Nephron (organoid): ENCODE data around the gene EPHA4.

Experiments used
- H3K27ac Mint-ChIP-seq, 3 experiments: 2 replicates each; pipeline ENCODE4 v1.8.0; 2020; ENCODE audit warnings: mixed read lengths in 3 of 3, mild to moderate bottlenecking in 2 of 3, moderate library complexity in 1 of 3
- H3K27me3 Mint-ChIP-seq: 2 replicates; pipeline ENCODE4 v1.8.0; 2021; ENCODE audit warnings: low read depth, mild to moderate bottlenecking, moderate library complexity, mixed read lengths
- H3K36me3 Mint-ChIP-seq: 2 replicates; pipeline ENCODE4 v1.8.0; 2020; ENCODE audit warnings: low read depth, mixed read lengths
- H3K4me1 Mint-ChIP-seq: 2 replicates; pipeline ENCODE4 v1.8.0; 2020; ENCODE audit warnings: mixed read lengths
- H3K4me3 Mint-ChIP-seq, 3 experiments: 2 replicates each; pipeline ENCODE4 v1.8.0; 2020; ENCODE audit warnings: mild to moderate bottlenecking in 3 of 3, mixed read lengths in 3 of 3, moderate library complexity in 2 of 3
- H3K9me3 Mint-ChIP-seq: 2 replicates; pipeline ENCODE4 v1.8.0; 2020; ENCODE audit warnings: mixed read lengths
- CTCF ChIP-seq, 3 experiments: fragments of 200-600 bp; sonication (generic); IDR thresholded peaks; one replicate each; pipeline ENCODE4 v1.5.0; 2021; ENCODE audit warnings: antibody characterized with exemption in 3 of 3; ENCODE audit not compliant: unreplicated experiment in 3 of 3

Gene EPHA4

GRCh38 chr2:221524158-221524557 is 47.9 kb downstream of the EPHA4 start:
- Mint-ChIP-seq H3K4me1 (peaks cover 39% of the 10 kb centered on the region), H3K9me3 (no peaks in the 10 kb centered on the region), H3K36me3 (peaks cover 5% of the 10 kb centered on the region), H3K4me3 (no peak overlapping the region), H3K27me3 (no peaks in the 10 kb centered on the region), H3K27ac (no peak overlapping the region)
- no peak for TF ChIP-seq CTCF (IDR thresholded peaks at IDR 0.05; ENCODE audit: unreplicated experiment in 3 of 3)

- H3K9me3 Mint-ChIP-seq: no peaks in the 10 kb centered on the region
- peaks cover 5% of the 10 kb centered on the region for H3K36me3 Mint-ChIP-seq
- H3K27ac Mint-ChIP-seq: no peak overlapping the region
- no peak for TF ChIP-seq CTCF (IDR thresholded peaks at IDR 0.05; ENCODE audit: unreplicated experiment in 3 of 3)
- no peak overlapping the region for H3K4me3 Mint-ChIP-seq
- H3K27me3 Mint-ChIP-seq: no peaks in the 10 kb centered on the region
- peaks cover 20% of the 10 kb centered on the region for H3K4me1 Mint-ChIP-seq
Measured at GRCh38 chr2:221521233-221521845, 50.8 kb downstream of the EPHA4 start.

GRCh38 chr2:221518935-221519625 is 53.0 kb downstream of the EPHA4 start:
- Mint-ChIP-seq H3K36me3 (peaks cover 9% of the 10 kb centered on the region), H3K27ac (no peak overlapping the region), H3K4me1 (peaks cover 32% of the 10 kb centered on the region), H3K4me3 (no peak overlapping the region), H3K27me3 (no peaks in the 10 kb centered on the region), H3K9me3 (no peaks in the 10 kb centered on the region)
- no peak for TF ChIP-seq CTCF (IDR thresholded peaks at IDR 0.05; ENCODE audit: unreplicated experiment in 3 of 3)

DNA sequence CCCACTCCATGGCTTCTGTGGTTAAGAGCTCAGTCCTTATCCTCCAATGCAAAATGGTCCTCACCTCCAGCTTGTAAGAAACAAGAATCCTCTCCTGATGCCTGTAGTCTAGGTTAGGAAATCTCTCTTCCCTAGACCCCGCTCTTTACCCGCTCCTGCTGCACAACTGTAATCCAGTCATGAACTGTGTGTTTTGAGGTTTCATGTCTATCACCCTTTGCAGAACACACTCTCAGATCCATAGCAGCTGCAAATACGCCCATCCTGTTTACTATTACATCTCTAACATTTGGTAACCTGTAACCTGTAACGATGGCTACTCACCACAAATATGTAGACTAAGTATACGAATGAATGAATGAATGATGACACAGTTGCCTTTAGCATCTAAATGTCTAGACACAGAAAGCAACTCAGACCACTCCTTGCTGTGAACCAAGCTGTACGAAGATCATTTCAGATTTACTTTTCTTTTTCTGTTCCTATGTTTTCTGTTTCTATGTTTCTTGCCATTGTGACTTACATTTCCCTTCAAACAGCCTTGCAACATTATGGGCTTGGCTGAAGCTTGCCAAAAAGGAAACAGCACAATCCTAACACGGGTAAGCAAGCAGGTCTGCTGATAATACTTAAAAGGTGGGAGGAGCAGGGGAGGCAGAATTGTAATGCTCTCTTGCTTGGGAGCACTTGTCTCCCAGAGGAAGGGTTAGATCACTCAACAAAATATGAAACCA is 53.7 kb downstream of the EPHA4 start:
- Mint-ChIP-seq H3K9me3 (no peaks in the 10 kb centered on the region), H3K36me3 (peaks cover 9% of the 10 kb centered on the region), H3K4me1 (peaks cover 38% of the 10 kb centered on the region), H3K27ac (no peak overlapping the region), H3K27me3 (no peaks in the 10 kb centered on the region), H3K4me3 (no peak overlapping the region)
- no peak for TF ChIP-seq CTCF (IDR thresholded peaks at IDR 0.05; ENCODE audit: unreplicated experiment in 3 of 3)

- H3K4me1 Mint-ChIP-seq: peaks cover 38% of the 10 kb centered on the region
- no peak for TF ChIP-seq CTCF (IDR thresholded peaks at IDR 0.05; ENCODE audit: unreplicated experiment in 3 of 3)
- no peaks in the 10 kb centered on the region for H3K27me3 Mint-ChIP-seq
- H3K9me3 Mint-ChIP-seq: no peaks in the 10 kb centered on the region
- H3K36me3 Mint-ChIP-seq: peaks cover 9% of the 10 kb centered on the region
- no peak overlapping the region for H3K4me3 Mint-ChIP-seq
- no peak overlapping the region for H3K27ac Mint-ChIP-seq
Measured at GRCh38 chr2:221517696-221518151, 54.4 kb downstream of the EPHA4 start.
